IMR-90 (cell line): ENCODE data around the gene CYP26A1.

Experiments
- CTCF ChIP-seq: conservative IDR thresholded peaks from 2 replicates; pipeline ENCODE4 v1.5.1; 2012; ENCODE audit warnings: mild to moderate bottlenecking, low read depth, low read length, improper control_type of control experiment
- POLR2A ChIP-seq: IDR thresholded peaks from 2 replicates; pipeline ENCODE4 v1.6.1; 2012; ENCODE audit warnings: mild to moderate bottlenecking, low read depth, low read length

GRCh38 chr10:93110472-93111146 is 36.9 kb downstream of the CYP26A1 start:
- no peak for TF ChIP-seq CTCF
- TF ChIP-seq POLR2A = no peak
